Measurements from ENCODE around the gene SSTR4. TPM values are rescaled to one million over a fixed set of nuclear protein-coding genes. Genes with fewer than 3 reads are reported as not detected.

The SSTR4 gene
- polyA plus RNA-seq, 2 donors: not detected

- H3K4me3 ChIP-seq (ENCODE audit: low read depth in 1 of 2, low read length in 2 of 2): no peak overlapping the region
- H3K36me3 ChIP-seq (ENCODE audit: control insufficient read depth in 2 of 2, insufficient read depth in 2 of 2, low read length in 1 of 2): no peaks in the 10 kb centered on the region
- peaks cover 0 to 4% of the 10 kb centered on the region in 2 donors for H3K9me3 ChIP-seq (ENCODE audit: control insufficient read depth in 2 of 2, insufficient read depth in 1 of 2, low read depth in 1 of 2, low read length in 1 of 2)
- peaks cover 0 to 8% of the 10 kb centered on the region in 2 donors for H3K4me1 ChIP-seq (ENCODE audit: control insufficient read depth in 2 of 2, insufficient read depth in 2 of 2, low read length in 1 of 2)
- H3K27ac ChIP-seq (ENCODE audit: low read depth in 2 of 2, low read length in 1 of 2): no peak overlapping the region
- peaks cover 3 to 4% of the 10 kb centered on the region in 2 donors for H3K27me3 ChIP-seq (ENCODE audit: control insufficient read depth in 1 of 2, insufficient read depth in 2 of 2, low read length in 2 of 2)
- WGBS, 2 donors: 96 to 97% methylated on average over 11 of the region's 11 CpGs
Observed at GRCh38 chr20:23036371-23036770, 1.3 kb downstream of the SSTR4 start.

GRCh38 chr20:23037017-23037481 lies 1.9 kb downstream of the SSTR4 start:
- H3K27ac ChIP-seq (ENCODE audit: low read depth in 2 of 2, low read length in 1 of 2): no peak overlapping the region
- peaks cover 3 to 4% of the 10 kb centered on the region in 2 donors for H3K27me3 ChIP-seq (ENCODE audit: control insufficient read depth in 1 of 2, insufficient read depth in 2 of 2, low read length in 2 of 2)

GRCh38 chr20:23039136-23039875 lies 4.2 kb downstream of the SSTR4 start:
- WGBS, 2 donors: 84% methylated on average over 5 of the region's 5 CpGs
- H3K36me3 ChIP-seq (ENCODE audit: control insufficient read depth in 2 of 2, insufficient read depth in 2 of 2, low read length in 1 of 2): no peaks in the 10 kb centered on the region
- H3K4me1 ChIP-seq (ENCODE audit: control insufficient read depth in 2 of 2, insufficient read depth in 2 of 2, low read length in 1 of 2): peaks cover 2 to 8% of the 10 kb centered on the region in 2 donors
- H3K27ac ChIP-seq (ENCODE audit: low read depth in 2 of 2, low read length in 1 of 2): no peak overlapping the region
- H3K27me3 ChIP-seq (ENCODE audit: control insufficient read depth in 1 of 2, insufficient read depth in 2 of 2, low read length in 2 of 2): peaks cover under 1 to 4% of the 10 kb centered on the region in 2 donors
- peaks cover 0 to 4% of the 10 kb centered on the region in 2 donors for H3K9me3 ChIP-seq (ENCODE audit: control insufficient read depth in 2 of 2, insufficient read depth in 1 of 2, low read depth in 1 of 2, low read length in 1 of 2)
- no peak overlapping the region for H3K4me3 ChIP-seq (ENCODE audit: low read depth in 1 of 2, low read length in 2 of 2)

More at GRCh38 chr20:23037017-23037481, 1.9 kb downstream of the SSTR4 start:
- Histone ChIP-seq H3K36me3 (ENCODE audit: control insufficient read depth in 2 of 2, insufficient read depth in 2 of 2, low read length in 1 of 2) (no peaks in the 10 kb centered on the region), H3K4me1 (ENCODE audit: control insufficient read depth in 2 of 2, insufficient read depth in 2 of 2, low read length in 1 of 2) (peaks cover 0 to 8% of the 10 kb centered on the region in 2 donors), H3K9me3 (ENCODE audit: control insufficient read depth in 2 of 2, insufficient read depth in 1 of 2, low read depth in 1 of 2, low read length in 1 of 2) (peaks cover 0 to 4% of the 10 kb centered on the region in 2 donors), H3K4me3 (ENCODE audit: low read depth in 1 of 2, low read length in 2 of 2) (no peak overlapping the region)
- WGBS, 2 donors: 30 to 32% methylated on average over 2 to 3 of the region's 3 CpGs

DNA sequence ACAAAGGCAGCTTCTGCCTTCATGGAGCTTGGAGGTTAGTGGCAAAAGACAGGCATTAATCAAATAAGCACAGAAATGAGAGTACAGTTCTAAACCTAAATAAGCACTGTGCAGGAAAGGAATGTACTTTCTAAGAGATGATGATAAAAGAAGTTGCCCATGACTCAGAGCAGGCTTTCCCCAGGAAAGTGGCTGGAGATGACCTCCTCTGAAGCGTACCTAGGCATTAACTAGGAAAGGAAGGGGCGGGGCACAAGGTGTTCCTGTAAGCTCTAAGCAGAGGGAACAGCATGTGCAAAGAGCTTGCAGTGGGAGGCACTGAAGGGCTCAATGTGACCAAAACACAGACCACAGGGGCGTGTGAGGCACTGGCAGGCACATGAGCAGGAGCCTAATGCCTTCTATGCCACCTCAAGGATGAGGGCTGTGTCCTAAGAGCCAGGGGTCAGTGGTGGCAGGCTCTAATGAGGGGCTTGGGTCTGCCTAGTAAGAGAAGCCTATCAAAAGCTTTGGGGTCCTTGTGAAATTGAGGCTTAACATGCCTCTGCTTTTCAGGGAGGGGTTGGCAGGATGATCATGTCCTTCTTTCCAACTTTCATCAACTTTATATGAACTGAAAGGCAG lies 4.9 kb downstream of the SSTR4 start:
- Histone ChIP-seq H3K36me3 (ENCODE audit: control insufficient read depth in 2 of 2, insufficient read depth in 2 of 2, low read length in 1 of 2) (no peaks in the 10 kb centered on the region), H3K27ac (ENCODE audit: low read depth in 2 of 2, low read length in 1 of 2) (no peak overlapping the region), H3K4me1 (ENCODE audit: control insufficient read depth in 2 of 2, insufficient read depth in 2 of 2, low read length in 1 of 2) (peaks cover 2 to 8% of the 10 kb centered on the region in 2 donors), H3K9me3 (ENCODE audit: control insufficient read depth in 2 of 2, insufficient read depth in 1 of 2, low read depth in 1 of 2, low read length in 1 of 2) (peaks cover 0 to 4% of the 10 kb centered on the region in 2 donors), H3K27me3 (ENCODE audit: control insufficient read depth in 1 of 2, insufficient read depth in 2 of 2, low read length in 2 of 2) (peaks cover 0 to 4% of the 10 kb centered on the region in 2 donors), H3K4me3 (ENCODE audit: low read depth in 1 of 2, low read length in 2 of 2) (no peak overlapping the region)
- WGBS, 2 donors: 65 to 71% methylated on average over 3 of the region's 3 CpGs

DNA sequence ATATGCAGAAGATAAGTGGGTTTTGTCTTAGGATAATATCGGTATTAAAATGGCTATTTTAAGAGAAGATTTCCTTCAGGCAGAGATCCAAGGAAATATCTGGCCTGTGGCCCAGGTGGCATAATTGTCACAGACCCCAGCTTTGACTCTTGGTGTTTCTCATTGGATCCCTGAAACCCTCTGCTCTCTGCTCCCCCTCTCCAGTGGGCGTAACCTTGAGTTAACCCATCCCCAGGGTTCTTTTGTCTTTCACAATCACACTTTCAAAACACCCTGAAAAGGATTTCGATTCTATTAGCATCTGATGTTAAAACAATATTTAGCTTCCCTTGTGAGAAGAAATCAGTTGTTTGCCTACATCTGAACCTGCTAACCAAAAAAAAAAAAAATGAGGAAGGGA lies 7.2 kb downstream of the SSTR4 start:
- no peaks in the 10 kb centered on the region for H3K9me3 ChIP-seq (ENCODE audit: control insufficient read depth in 2 of 2, insufficient read depth in 1 of 2, low read depth in 1 of 2, low read length in 1 of 2)
- no peak overlapping the region for H3K27ac ChIP-seq (ENCODE audit: low read depth in 2 of 2, low read length in 1 of 2)
- WGBS, 2 donors: 54 to 60% methylated on average over 3 of the region's 3 CpGs
- no peak overlapping the region for H3K4me3 ChIP-seq (ENCODE audit: low read depth in 1 of 2, low read length in 2 of 2)
- H3K27me3 ChIP-seq (ENCODE audit: control insufficient read depth in 1 of 2, insufficient read depth in 2 of 2, low read length in 2 of 2): no peaks in the 10 kb centered on the region
- no peaks in the 10 kb centered on the region for H3K36me3 ChIP-seq (ENCODE audit: control insufficient read depth in 2 of 2, insufficient read depth in 2 of 2, low read length in 1 of 2)
- peaks cover 2 to 8% of the 10 kb centered on the region in 2 donors for H3K4me1 ChIP-seq (ENCODE audit: control insufficient read depth in 2 of 2, insufficient read depth in 2 of 2, low read length in 1 of 2)

DNA sequence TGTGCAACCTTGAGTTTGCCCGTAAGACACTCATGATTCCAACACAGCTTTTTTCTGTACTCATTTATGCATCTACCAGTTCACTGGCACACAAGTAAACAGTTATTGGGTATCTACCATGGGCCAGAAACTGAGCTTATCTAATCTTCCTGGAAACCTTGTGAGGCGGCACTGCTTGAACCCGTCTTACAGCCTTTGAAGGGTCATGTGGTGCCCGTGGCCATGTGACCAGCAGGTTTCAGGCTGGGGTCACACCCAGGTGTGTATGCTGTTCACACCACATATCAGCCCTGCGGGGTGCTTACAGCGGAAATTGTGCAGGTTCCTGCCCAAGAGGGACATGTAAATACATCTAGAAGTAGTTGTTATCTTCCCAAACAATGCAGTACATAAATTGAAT lies 8.3 kb downstream of the SSTR4 start:
- peaks cover 5 to 16% of the 10 kb centered on the region in 2 donors for H3K4me1 ChIP-seq (ENCODE audit: control insufficient read depth in 2 of 2, insufficient read depth in 2 of 2, low read length in 1 of 2)
- H3K9me3 ChIP-seq (ENCODE audit: control insufficient read depth in 2 of 2, insufficient read depth in 1 of 2, low read depth in 1 of 2, low read length in 1 of 2): no peaks in the 10 kb centered on the region
- no peak overlapping the region for H3K27ac ChIP-seq (ENCODE audit: low read depth in 2 of 2, low read length in 1 of 2)
- no peaks in the 10 kb centered on the region for H3K36me3 ChIP-seq (ENCODE audit: control insufficient read depth in 2 of 2, insufficient read depth in 2 of 2, low read length in 1 of 2)
- WGBS, 2 donors: 52 to 76% methylated on average over 6 of the region's 6 CpGs
- no peak overlapping the region for H3K4me3 ChIP-seq (ENCODE audit: low read depth in 1 of 2, low read length in 2 of 2)
- H3K27me3 ChIP-seq (ENCODE audit: control insufficient read depth in 1 of 2, insufficient read depth in 2 of 2, low read length in 2 of 2): no peaks in the 10 kb centered on the region

DNA sequence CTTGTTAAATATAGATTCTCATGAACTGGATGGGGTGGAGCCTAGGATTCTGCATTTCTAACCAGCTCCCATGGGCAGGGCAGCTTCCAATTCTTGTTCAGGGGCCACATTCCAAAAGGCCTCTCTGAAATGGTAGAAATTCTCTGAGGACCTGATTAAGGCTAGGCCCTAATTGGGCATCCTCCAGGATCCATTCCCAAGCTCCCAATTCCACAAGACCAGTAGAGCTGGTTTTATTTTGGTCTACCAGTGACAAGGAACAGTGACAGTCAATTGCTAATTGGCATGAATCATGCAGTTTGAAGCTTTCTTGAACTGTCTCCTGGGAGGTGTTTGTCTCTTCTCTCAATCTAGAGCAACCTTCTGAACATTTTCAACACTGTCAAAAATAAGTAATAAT lies 11.3 kb downstream of the SSTR4 start:
- H3K27ac ChIP-seq (ENCODE audit: low read depth in 2 of 2, low read length in 1 of 2): peak overlapping the region in 1 of 2 donors; percentile 9
- H3K4me3 ChIP-seq (ENCODE audit: low read depth in 1 of 2, low read length in 2 of 2): peak overlapping the region; percentile 18 to 62
- no peaks in the 10 kb centered on the region for H3K9me3 ChIP-seq (ENCODE audit: control insufficient read depth in 2 of 2, insufficient read depth in 1 of 2, low read depth in 1 of 2, low read length in 1 of 2)
- no peaks in the 10 kb centered on the region for H3K36me3 ChIP-seq (ENCODE audit: control insufficient read depth in 2 of 2, insufficient read depth in 2 of 2, low read length in 1 of 2)
- peaks cover 5 to 19% of the 10 kb centered on the region in 2 donors for H3K4me1 ChIP-seq (ENCODE audit: control insufficient read depth in 2 of 2, insufficient read depth in 2 of 2, low read length in 1 of 2)
- H3K27me3 ChIP-seq (ENCODE audit: control insufficient read depth in 1 of 2, insufficient read depth in 2 of 2, low read length in 2 of 2): no peaks in the 10 kb centered on the region

- peak overlapping the region; percentile 80 to 95 for H3K27ac ChIP-seq (ENCODE audit: low read depth in 2 of 2, low read length in 1 of 2)
- H3K4me1 ChIP-seq (ENCODE audit: control insufficient read depth in 2 of 2, insufficient read depth in 2 of 2, low read length in 1 of 2): peaks cover 5 to 19% of the 10 kb centered on the region in 2 donors
- H3K4me3 ChIP-seq (ENCODE audit: low read depth in 1 of 2, low read length in 2 of 2): peak overlapping the region; percentile 62 to 67
- WGBS, 2 donors: 55 to 57% methylated on average over 13 of the region's 13 CpGs
- H3K27me3 ChIP-seq (ENCODE audit: control insufficient read depth in 1 of 2, insufficient read depth in 2 of 2, low read length in 2 of 2): no peaks in the 10 kb centered on the region
- no peaks in the 10 kb centered on the region for H3K9me3 ChIP-seq (ENCODE audit: control insufficient read depth in 2 of 2, insufficient read depth in 1 of 2, low read depth in 1 of 2, low read length in 1 of 2)
- H3K36me3 ChIP-seq (ENCODE audit: control insufficient read depth in 2 of 2, insufficient read depth in 2 of 2, low read length in 1 of 2): no peaks in the 10 kb centered on the region
Observed at GRCh38 chr20:23047001-23047737, 12.1 kb downstream of the SSTR4 start.

- Histone ChIP-seq H3K9me3 (ENCODE audit: control insufficient read depth in 2 of 2, insufficient read depth in 1 of 2, low read depth in 1 of 2, low read length in 1 of 2) (no peaks in the 10 kb centered on the region), H3K4me3 (ENCODE audit: low read depth in 1 of 2, low read length in 2 of 2) (peak overlapping the region; percentile 62 to 67), H3K27me3 (ENCODE audit: control insufficient read depth in 1 of 2, insufficient read depth in 2 of 2, low read length in 2 of 2) (no peaks in the 10 kb centered on the region), H3K27ac (ENCODE audit: low read depth in 2 of 2, low read length in 1 of 2) (peak overlapping the region; percentile 80 to 95), H3K36me3 (ENCODE audit: control insufficient read depth in 2 of 2, insufficient read depth in 2 of 2, low read length in 1 of 2) (no peaks in the 10 kb centered on the region), H3K4me1 (ENCODE audit: control insufficient read depth in 2 of 2, insufficient read depth in 2 of 2, low read length in 1 of 2) (peaks cover 5 to 19% of the 10 kb centered on the region in 2 donors)
- WGBS, 2 donors: 21 to 23% methylated on average over 46 to 47 of the region's 47 CpGs
Observed at GRCh38 chr20:23047738-23048214, 12.7 kb downstream of the SSTR4 start.
